ENCODE data around the gene LRFN2. TPM values are rescaled to one million over a fixed set of nuclear protein-coding genes. Genes with fewer than 3 reads are reported as not detected.

The LRFN2 gene
- total RNA-seq (2014; rRNA removed; shearing (Covaris generic)): not detected in 2 replicates

DNA sequence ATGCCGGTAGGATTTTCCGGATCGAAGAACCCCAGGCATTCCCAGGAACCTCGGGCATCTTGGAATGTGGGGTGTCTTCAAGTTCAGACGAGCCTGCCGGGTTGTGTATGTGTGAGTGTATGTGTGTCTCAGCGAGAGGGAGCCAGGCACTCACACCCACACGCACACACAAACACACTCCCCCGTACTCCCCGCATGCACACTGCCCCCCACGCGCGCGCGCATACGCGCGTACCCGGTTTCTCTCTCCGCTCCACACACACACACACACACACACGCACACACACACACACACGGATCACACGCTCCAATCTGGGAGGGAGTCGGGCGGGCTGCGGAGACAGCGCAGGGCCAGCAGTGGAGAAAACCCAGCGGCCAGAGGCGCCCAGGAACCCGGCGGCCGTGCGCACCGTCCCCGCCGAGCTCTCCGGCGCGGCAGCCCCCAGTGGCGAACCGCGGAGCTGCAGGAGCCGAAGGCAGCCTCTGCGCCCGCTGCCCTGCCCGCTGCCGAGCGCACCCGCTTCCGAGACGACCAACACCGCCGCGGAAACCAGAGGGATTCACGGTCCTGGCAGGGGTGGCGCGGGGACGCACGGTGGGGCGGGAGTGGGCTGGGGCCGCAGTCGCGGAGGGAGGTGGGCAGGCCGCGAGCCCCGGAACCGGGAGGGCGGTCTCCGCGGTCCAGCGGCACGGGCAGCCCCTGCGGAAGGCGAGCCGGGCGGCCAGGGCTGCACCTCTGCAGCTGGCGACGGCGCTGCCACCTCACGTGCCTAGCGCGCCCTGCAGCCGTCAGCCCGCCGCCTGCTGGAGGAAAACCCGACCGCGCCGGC lies at the start of gene LRFN2:
Gene LRFN2 (minus strand): TSS at position 125 of the 830 bp plus-strand sequence.
- peak; percentile 1 for DNase-seq (ENCODE audit: low spot score)

- no peak for DNase-seq (ENCODE audit: low spot score)
These were observed 47.3 kb upstream of the LRFN2 start for GRCh38 chr6:40634429-40634828.

GRCh38 chr6:40631744-40632143 lies 44.6 kb upstream of the LRFN2 start:
- DNase-seq (ENCODE audit: low spot score): no peak

- no peak for DNase-seq (ENCODE audit: low spot score)
These were observed 43.3 kb upstream of the LRFN2 start for GRCh38 chr6:40630488-40630887.

GRCh38 chr6:40630051-40630450 lies 42.9 kb upstream of the LRFN2 start:
- no peak for DNase-seq (ENCODE audit: low spot score)

DNA sequence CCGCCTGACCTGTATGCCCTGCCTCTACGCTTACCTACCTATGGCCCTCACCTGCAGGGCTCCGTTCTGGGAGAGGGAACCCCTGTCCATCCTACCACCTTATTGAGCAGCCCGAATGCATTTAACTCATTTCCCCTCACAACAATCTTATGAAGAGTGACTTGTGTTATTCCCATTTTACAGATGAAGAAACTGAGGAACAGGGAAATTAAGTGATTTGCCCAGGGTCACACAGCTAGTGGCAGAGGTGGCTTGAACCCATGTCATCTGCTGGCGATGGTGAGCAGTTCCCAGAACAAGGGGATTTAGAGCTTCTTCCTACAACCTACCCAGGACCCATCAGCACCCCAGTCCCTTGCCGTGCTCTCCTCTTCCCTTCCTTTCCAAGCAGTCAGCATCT lies 42.3 kb upstream of the LRFN2 start:
- no peak for DNase-seq (ENCODE audit: low spot score)

- DNase-seq (ENCODE audit: low spot score): no peak
These were observed 40.2 kb upstream of the LRFN2 start for GRCh38 chr6:40627316-40627715.

DNA sequence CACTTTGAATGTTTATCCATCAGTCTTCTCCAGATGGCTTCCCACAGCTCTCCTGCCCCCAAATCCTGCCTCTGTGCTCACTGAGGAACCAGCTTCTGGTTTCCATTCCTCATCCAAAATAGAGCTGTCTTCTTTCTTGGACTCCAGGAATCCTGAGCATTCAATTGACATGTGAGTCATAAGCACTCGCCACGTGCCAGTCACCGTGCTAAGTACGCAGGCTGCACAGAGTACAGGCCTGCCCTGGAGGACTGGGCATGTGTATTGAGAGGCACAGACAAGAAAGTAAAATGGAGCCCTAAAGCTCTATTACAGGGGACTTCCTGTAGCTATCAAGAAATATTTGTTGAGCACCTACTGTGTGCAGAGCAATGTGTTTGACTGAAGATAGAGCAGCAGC lies 39.7 kb upstream of the LRFN2 start:
- no peak for DNase-seq (ENCODE audit: low spot score)

- DNase-seq (ENCODE audit: low spot score): no peak
These were observed 36.8 kb upstream of the LRFN2 start for GRCh38 chr6:40623932-40624331.

GRCh38 chr6:40623178-40623577 lies 36.0 kb upstream of the LRFN2 start:
- DNase-seq (ENCODE audit: low spot score): no peak

GRCh38 chr6:40620574-40621240 lies 33.5 kb upstream of the LRFN2 start:
- no peak for DNase-seq (ENCODE audit: low spot score)

- DNase-seq (ENCODE audit: low spot score): no peak
These were observed 27.5 kb upstream of the LRFN2 start for GRCh38 chr6:40614671-40615070.

GRCh38 chr6:40611912-40612311 lies 24.7 kb upstream of the LRFN2 start:
- no peak for DNase-seq (ENCODE audit: low spot score)

GRCh38 chr6:40611434-40611833 lies 24.3 kb upstream of the LRFN2 start:
- no peak for DNase-seq (ENCODE audit: low spot score)

- no peak for DNase-seq (ENCODE audit: low spot score)
These were observed 23.1 kb upstream of the LRFN2 start for GRCh38 chr6:40610229-40610628.

DNA sequence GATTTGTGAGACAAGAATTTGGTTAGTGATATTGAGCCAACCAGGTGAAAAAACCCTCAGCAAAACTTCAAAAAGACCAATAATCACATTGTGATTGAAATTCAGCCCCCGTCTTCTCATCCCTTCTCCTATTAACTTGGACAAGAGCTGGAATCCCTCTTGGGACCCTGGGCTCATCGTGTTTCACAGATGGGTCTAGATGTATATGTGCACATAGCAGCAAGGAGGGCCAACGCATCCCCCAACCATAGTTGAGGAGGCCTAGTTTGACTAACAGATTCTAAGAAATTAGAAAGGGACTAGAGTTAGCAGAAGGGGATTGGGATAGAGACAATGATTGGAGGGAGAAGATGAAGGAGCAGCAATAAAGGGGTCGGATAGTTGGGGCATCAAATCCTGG lies 19.8 kb upstream of the LRFN2 start:
- DNase-seq (ENCODE audit: low spot score): no peak

GRCh38 chr6:40606526-40606925 lies 19.4 kb upstream of the LRFN2 start:
- DNase-seq (ENCODE audit: low spot score): no peak

DNA sequence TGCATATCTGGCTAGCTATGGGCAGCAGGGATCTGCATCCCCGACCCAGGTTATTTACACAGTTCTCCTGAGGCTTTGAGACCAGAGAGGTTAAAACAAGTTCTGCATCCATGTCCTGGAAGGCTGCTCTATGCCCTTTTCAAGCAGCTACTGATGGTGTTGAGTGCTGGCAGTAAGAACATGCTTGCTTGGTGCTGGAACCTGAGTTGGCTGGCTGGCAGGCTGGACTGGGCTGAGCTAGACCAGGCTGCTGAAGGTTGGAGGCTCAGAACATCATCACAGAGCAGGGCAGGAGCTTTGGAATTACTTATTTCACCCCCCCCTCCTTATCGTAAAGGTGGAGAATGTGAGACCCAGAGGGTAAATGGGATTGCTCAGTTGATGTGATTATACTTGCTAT lies 16.9 kb upstream of the LRFN2 start:
- DNase-seq (ENCODE audit: low spot score): no peak

DNA sequence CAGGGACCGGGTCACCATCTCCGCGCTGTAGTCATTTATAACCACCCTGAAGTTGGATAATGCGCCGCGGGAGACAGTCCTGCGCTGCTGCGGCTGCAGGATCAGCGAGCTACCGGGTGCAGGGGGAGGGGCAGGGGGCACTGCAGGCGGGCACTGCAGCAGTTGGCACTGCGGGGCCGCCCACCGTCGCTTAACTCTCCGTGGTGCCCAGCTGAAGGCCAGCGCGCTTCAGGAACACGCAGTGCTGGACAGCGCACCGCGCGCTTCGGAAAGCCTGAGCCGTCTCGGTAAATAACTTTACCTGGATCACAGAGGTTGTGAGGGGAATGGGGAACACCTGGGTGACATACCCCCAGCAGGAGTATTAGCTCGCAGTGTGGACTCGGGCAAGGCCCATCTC lies 12.4 kb upstream of the LRFN2 start:
- no peak for DNase-seq (ENCODE audit: low spot score)

GRCh38 chr6:40598516-40598915 lies 11.4 kb upstream of the LRFN2 start:
- no peak for DNase-seq (ENCODE audit: low spot score)

GRCh38 chr6:40597301-40597700 lies 10.1 kb upstream of the LRFN2 start:
- DNase-seq (ENCODE audit: low spot score): no peak

GRCh38 chr6:40588480-40588879 lies 1.3 kb upstream of the LRFN2 start:
- DNase-seq (ENCODE audit: low spot score): no peak

DNA sequence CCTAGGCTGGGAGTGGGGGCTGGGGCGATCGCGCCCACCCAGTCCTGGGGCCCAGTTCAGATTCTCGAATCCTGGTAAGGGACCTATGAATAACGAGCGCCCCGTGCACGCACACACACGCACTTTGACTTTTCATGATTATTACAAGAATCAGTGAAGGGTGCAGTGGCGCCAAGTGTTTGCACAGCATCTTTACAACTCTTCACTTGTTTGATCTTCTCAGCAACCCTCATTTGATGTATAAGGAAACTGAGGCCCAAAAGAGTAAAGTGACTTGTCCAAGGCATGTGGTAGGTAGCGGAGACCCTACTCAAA lies 863 bp upstream of the LRFN2 start:
- no peak for DNase-seq (ENCODE audit: low spot score)
